HepG2 (cell line): ENCODE measurements around the gene TWNK. TPM values are rescaled to one million over a fixed set of nuclear protein-coding genes. Genes with fewer than 3 reads are reported as not detected.
A peak's percentile ranks its signal among the peaks of the same experiment; 100 is the strongest.

Experiments used
- AFF4 ChIP-seq: sonication (generic); formaldehyde crosslinking; IDR thresholded peaks from 2 replicates; pipeline ENCODE4 v1.4.0; 2020; ENCODE audit warnings: missing genetic modification reagents
- AHR ChIP-seq: IDR thresholded peaks from 2 replicates; pipeline ENCODE4 v1.6.1; 2018; ENCODE audit warnings: missing genetic modification reagents, missing compliant biosample characterization
- ATF4 ChIP-seq, 2 experiments: fragments of 450-650 bp in 1 of 2; sonication (generic) in 1 of 2; formaldehyde crosslinking; IDR thresholded peaks; 2 replicates each; pipeline versions ENCODE4 v1.5.0 to v1.8.0; 2020 to 2022; ENCODE audit warnings: mild to moderate bottlenecking in 1 of 2, missing genetic modification reagents in 1 of 2
- CBFB ChIP-seq: sonication (generic); formaldehyde crosslinking; IDR thresholded peaks from 2 replicates; pipeline ENCODE4 v1.4.0; 2020; ENCODE audit warnings: missing genetic modification reagents
- DNMT1 ChIP-seq: sonication (generic); formaldehyde crosslinking; IDR thresholded peaks from 2 replicates; pipeline ENCODE4 v1.5.1; 2020; ENCODE audit warnings: mild to moderate bottlenecking, missing genetic modification reagents
- ETV5 ChIP-seq: IDR thresholded peaks from 2 replicates; pipeline ENCODE4 v1.6.1; 2018; ENCODE audit warnings: missing biosample characterization, missing genetic modification reagents, inconsistent platforms, borderline replicate concordance
- GMEB1 ChIP-seq: sonication (generic); formaldehyde crosslinking; IDR thresholded peaks from 2 replicates; pipeline ENCODE4 v1.5.1; 2020; ENCODE audit warnings: missing genetic modification reagents, mild to moderate bottlenecking, borderline replicate concordance
- HNF4A ChIP-seq: sonication (generic); formaldehyde crosslinking; IDR thresholded peaks from 2 replicates; pipeline ENCODE4 v1.4.0; 2020; ENCODE audit warnings: missing genetic modification reagents
- HNRNPUL1 ChIP-seq: fragments of 200-400 bp; formaldehyde crosslinking; IDR thresholded peaks from 2 replicates; pipeline ENCODE4 v1.6.1; 2017; ENCODE audit warnings: low read depth, mild to moderate bottlenecking, low read length, moderate library complexity
- JUND ChIP-seq: sonication (generic); formaldehyde crosslinking; IDR thresholded peaks from 2 replicates; pipeline ENCODE4 v1.8.0; 2022; ENCODE audit warnings: mild to moderate bottlenecking, missing genetic modification reagents
- MAFG ChIP-seq: sonication (generic); formaldehyde crosslinking; IDR thresholded peaks from 2 replicates; pipeline ENCODE4 v1.5.1; 2020; ENCODE audit warnings: mild to moderate bottlenecking, missing genetic modification reagents
- MEIS2 ChIP-seq: sonication (generic); formaldehyde crosslinking; IDR thresholded peaks from 2 replicates; pipeline ENCODE4 v1.9.0; 2021; ENCODE audit warnings: mild to moderate bottlenecking, missing genetic modification reagents
- NR1H2 ChIP-seq: sonication (generic); formaldehyde crosslinking; IDR thresholded peaks from 2 replicates; pipeline ENCODE4 v1.8.1; 2022; ENCODE audit warnings: low read depth, missing genetic modification reagents, borderline replicate concordance
- RFX5 ChIP-seq: IDR thresholded peaks from 2 replicates; pipeline ENCODE4 v1.6.1; 2011; ENCODE audit warnings: low read depth, low read length, improper control_type of control experiment
- SMARCE1 ChIP-seq: fragments of 450-650 bp; IDR thresholded peaks from 2 replicates; pipeline ENCODE4 v1.6.1; 2017; ENCODE audit warnings: borderline replicate concordance
- SP140L ChIP-seq: sonication (generic); formaldehyde crosslinking; IDR thresholded peaks from 2 replicates; pipeline ENCODE4 v1.4.0; 2020; ENCODE audit warnings: missing genetic modification reagents, borderline replicate concordance
- TOPORS ChIP-seq: sonication (generic); formaldehyde crosslinking; IDR thresholded peaks from 2 replicates; pipeline ENCODE4 v1.8.0; 2023; ENCODE audit warnings: mild to moderate bottlenecking, missing genetic modification reagents
- ZMAT3 ChIP-seq: sonication (generic); formaldehyde crosslinking; conservative IDR thresholded peaks from 2 replicates; pipeline ENCODE4 v1.7.0; 2021; ENCODE audit warnings: missing genetic modification reagents
- ZNF547 ChIP-seq: sonication (generic); formaldehyde crosslinking; IDR thresholded peaks from 2 replicates; pipeline ENCODE4 v1.5.1; 2020; ENCODE audit warnings: mild to moderate bottlenecking, missing genetic modification reagents
- polyA plus RNA-seq, 8 experiments: library from polyadenylated mRNA; depleted of rRNA in 3 of 8; stranded (reverse) in 7 of 8; unstranded in 1 of 8; fragments of >200 nt; fragmentation: Illumina TruSeq in 4 of 8; extraction: Trizol in 4 of 8; gene quantifications; 2 replicates each; pipeline versions ENCODE4 v1.2.1 to v1.2.3, GENCODE V29; 2011 to 2016; ENCODE audit warnings: low read depth in 4 of 8, missing spikeins in 1 of 8, mixed read lengths in 1 of 8; ENCODE audit not compliant: insufficient read depth in 1 of 8
- total RNA-seq, 5 experiments: library from RNA; depleted of rRNA; stranded (reverse); fragments of >200 nt; fragmentation: Illumina TruSeq; extraction: Trizol; gene quantifications; 2 replicates each; pipeline ENCODE4 v1.2.3, GENCODE V29; 2016; ENCODE audit warnings: low read depth in 1 of 5
- TF ChIP-seq, protein P1 (sequence below): sonication (generic); formaldehyde crosslinking; IDR thresholded peaks from 2 replicates; pipeline ENCODE4 v1.9.0; 2022; ENCODE audit warnings: low read depth, missing genetic modification reagents

Gene TWNK
- total and polyA plus RNA-seq, 2 of the 13 experiments (the other 11 are each of a cell fraction or from before 2014, with no cell fraction given): 10.7 to 16.5 TPM

DNA sequence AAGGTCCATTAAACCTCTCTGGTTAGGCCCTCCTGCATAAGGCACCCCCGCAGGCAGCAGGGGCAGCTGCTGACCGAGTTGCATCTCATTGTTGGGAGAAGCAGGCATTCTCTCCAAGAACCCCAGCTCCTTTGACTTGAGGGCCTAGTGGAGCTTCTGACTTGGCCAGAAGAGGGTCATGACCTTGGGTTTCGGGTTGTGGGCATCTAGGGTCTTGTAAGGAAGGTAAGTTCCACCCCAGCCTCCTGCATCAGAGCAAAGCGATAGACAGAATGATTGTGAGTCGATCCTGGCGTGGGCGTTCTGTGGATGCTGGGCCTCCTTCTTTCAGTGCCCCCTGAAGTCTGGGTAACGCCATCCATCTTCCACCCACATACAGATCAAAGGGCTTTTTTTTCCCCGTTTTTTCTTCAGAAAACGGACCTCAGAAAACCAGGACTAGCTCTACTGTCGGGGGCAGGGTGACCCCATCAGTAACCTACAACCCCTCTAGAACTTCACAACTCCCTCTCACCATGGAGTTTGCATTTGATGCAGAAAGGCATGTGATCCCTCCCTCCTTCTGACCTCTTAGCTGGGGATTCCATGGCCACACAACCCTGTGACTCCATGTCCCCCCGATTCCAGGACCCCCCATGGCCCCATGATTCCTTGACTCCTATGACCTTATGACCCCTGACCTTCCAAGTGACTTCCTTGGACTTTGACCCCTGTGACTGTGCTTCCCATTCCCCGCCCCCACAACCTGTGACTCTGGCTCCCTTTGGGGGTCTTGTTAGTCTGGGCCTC is 15.0 kb upstream of the TWNK start (continued):
- TF ChIP-seq AFF4 (CRISPR knock-in tag) (no peak), TOPORS (CRISPR knock-in tag) (no peak), ATF4 (CRISPR knock-in tag; IDR thresholded peaks at IDR 0.05) (no peak), ETV5 (CRISPR knock-in tag) (no peak), DNMT1 (CRISPR knock-in tag) (no peak), HNRNPUL1 (no peak), JUND (CRISPR knock-in tag) (no peak), RFX5 (no peak), CBFB (no peak), ZMAT3 (CRISPR knock-in tag) (no peak), SP140L (CRISPR knock-in tag) (no peak), MEIS2 (CRISPR knock-in tag) (0 out of 2 replicates have a peak, but pooled peaks have one; percentile 34), MAFG (no peak), HNF4A (peak; percentile 64), ZNF547 (no peak), AHR (CRISPR knock-in tag) (no peak), NR1H2 (no peak), GMEB1 (CRISPR knock-in tag) (no peak), SMARCE1 (no peak)
- TF ChIP-seq, protein P1, sequence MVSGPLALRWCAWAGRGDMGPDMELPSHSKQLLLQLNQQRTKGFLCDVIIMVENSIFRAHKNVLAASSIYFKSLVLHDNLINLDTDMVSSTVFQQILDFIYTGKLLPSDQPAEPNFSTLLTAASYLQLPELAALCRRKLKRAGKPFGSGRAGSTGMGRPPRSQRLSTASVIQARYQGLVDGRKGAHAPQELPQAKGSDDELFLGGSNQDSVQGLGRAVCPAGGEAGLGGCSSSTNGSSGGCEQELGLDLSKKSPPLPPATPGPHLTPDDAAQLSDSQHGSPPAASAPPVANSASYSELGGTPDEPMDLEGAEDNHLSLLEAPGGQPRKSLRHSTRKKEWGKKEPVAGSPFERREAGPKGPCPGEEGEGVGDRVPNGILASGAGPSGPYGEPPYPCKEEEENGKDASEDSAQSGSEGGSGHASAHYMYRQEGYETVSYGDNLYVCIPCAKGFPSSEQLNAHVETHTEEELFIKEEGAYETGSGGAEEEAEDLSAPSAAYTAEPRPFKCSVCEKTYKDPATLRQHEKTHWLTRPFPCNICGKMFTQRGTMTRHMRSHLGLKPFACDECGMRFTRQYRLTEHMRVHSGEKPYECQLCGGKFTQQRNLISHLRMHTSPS (CRISPR knock-in tag): no peak
